Measurements from ENCODE around the gene LOXL1.

DNA sequence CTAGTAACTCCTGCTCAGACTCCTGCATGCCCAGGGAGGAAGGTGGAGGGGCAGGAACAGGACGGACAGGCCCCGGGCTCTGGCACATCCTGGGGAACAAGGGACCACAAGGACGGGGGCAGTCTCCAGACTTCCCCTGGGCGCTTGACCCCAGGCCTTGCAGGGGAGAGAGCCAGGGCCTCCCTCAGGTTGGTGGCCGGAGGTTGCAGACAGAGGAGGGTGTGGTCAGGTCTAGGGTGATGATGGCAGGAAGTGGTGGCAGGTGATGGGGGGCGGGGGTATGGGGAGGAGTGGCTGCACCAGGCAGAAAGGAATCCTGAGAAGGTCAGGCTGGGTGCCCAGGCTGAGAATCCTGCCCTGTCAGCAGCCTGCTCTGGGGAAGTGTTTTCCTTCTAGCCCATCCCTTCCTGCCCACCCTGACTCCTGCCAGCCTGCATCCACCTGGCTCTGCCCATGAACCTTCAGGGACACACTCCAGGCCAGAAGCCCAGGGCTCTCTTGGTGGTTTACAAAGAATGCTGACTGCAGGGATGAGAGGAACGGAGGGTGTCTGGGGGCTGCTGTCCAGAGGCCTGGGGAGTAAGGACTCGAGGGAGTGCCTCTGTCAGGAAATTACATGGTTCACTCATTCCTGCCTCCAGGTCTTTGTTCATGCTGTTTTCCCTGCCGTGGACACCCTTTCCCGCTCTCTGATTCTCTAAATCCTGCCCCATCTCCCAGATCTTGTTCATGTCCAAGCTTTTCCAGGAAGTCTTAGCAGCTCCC lies 15.8 kb downstream of the LOXL1 start:
- no peak for TF ChIP-seq POLR2A (IDR thresholded peaks at IDR 0.05)
- TF ChIP-seq, protein P1, sequence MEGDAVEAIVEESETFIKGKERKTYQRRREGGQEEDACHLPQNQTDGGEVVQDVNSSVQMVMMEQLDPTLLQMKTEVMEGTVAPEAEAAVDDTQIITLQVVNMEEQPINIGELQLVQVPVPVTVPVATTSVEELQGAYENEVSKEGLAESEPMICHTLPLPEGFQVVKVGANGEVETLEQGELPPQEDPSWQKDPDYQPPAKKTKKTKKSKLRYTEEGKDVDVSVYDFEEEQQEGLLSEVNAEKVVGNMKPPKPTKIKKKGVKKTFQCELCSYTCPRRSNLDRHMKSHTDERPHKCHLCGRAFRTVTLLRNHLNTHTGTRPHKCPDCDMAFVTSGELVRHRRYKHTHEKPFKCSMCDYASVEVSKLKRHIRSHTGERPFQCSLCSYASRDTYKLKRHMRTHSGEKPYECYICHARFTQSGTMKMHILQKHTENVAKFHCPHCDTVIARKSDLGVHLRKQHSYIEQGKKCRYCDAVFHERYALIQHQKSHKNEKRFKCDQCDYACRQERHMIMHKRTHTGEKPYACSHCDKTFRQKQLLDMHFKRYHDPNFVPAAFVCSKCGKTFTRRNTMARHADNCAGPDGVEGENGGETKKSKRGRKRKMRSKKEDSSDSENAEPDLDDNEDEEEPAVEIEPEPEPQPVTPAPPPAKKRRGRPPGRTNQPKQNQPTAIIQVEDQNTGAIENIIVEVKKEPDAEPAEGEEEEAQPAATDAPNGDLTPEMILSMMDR (IDR thresholded peaks at IDR 0.05), result no peak

All from Peyer's patch (tissue), 4 donors.